Daoy (cell line): Measurements from ENCODE around the gene KLK10. TPM values are rescaled to one million over a fixed set of nuclear protein-coding genes. Genes with fewer than 3 reads are reported as not detected.
A peak's percentile ranks its signal among the peaks of the same experiment; 100 is the strongest.

Source experiments
- DNase-seq: peaks from one replicate; pipeline ENCODE4 v3.0.0-alpha.2; 2015; ENCODE audit warnings: low read depth
- total RNA-seq: library from RNA; depleted of rRNA; stranded (reverse); fragments of >200 nt; shearing (Covaris generic); gene quantifications from 2 replicates; pipeline ENCODE4 v1.2.3, GENCODE V29; 2014; rRNA removed

The KLK10 gene, protein sequence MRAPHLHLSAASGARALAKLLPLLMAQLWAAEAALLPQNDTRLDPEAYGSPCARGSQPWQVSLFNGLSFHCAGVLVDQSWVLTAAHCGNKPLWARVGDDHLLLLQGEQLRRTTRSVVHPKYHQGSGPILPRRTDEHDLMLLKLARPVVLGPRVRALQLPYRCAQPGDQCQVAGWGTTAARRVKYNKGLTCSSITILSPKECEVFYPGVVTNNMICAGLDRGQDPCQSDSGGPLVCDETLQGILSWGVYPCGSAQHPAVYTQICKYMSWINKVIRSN
- 0.63 TPM in 1 of 2 replicates, not detected in the other for total RNA-seq

DNA sequence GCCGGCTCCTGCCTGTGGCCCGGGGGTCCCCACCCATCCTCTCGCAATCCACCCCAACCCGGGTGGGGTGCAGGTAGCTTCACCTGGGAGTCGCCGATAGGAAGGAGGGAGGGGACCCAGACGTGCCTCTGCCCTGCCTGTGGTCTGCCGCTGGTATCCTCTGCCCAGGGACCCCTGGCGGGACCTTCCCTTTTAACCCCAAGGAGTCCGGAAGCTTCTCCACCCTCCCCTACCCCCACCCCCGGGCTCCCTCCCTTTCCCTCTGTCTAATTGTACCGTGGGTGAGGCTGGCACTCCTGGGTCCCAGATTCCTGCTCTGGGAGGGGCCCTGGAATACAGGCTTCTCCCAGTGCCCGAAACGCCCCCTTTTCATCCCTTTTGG is at the start of gene KLK10:
Gene KLK10, minus strand, starts transcription at position 166 of the 382 bp plus-strand sequence. CDS start 579 bp downstream, outside the sequence.
- DNase-seq = no peak

DNA sequence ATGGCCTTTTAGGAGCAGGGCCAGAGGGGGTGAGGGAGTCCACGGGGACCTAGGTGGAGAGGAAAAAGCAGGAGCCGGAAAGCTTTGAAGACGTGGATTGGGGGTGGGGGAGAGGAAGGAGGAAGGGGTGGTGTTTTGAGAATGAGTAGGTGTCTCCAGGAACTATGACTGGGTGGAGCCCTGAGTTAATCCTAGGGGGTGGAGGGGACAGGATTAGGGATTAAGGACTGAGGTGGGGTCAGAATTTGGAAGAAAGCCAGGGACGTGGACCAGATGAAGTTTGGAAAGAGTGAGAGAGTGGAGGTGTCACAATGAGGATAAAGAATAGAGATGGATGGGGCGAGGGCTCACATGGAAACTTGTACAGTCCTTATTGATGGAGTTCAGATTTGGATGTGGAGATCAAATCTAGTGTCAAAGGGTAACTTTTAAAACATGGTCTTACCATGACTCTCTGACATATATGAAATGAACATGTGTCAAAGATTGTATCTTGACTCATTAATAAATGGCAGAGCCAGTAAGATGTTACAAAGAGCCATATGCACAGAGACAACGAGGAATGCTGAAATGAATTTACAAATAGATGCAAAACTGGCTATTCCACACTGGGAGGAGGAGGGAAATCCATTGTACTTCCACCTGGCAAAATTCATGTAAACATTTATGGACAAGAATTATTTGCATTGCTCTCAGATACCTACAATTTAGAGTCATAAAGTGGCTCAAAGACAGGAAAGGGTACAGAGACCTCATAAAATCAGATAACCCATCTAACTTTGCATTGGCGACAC is 47.1 kb upstream of the KLK10 start:
- no peak for DNase-seq

DNA sequence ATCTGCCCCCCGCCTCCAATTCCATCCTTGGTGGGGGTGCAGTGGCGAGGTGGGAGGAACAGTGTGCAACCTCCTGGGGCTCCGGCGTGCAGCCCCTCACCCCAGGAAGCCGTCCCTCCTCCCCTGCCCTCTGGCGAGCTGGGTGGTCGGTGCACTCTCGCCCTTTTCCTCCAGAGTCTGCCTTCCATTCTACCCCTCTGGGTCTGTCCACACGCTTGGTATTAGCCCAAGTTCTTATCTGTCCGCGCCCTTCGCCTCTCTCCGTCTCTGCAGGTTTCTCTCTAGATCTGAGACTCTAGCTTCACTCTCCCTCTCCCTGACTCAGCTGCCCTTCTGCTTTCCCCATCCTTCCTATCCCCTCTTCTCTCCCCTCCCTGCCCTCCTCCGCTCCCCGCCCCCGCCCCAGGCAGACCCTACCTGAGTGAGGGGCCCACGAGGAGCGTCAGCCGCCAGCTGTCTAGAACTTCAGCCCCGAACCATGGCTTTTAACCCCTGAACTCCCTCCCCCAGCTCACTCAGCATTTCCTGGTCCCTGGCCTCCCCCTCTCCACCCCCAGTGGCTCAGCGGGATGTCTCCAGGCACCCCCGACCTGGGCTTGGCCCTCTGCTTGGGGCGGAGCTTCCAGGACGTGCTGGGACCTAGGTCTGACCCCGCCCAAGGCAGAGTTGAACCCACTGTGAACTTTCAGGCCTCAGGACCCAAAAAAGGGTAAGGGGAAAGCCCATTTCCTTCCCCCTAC is 45.9 kb upstream of the KLK10 start:
- DNase-seq = no peak

DNA sequence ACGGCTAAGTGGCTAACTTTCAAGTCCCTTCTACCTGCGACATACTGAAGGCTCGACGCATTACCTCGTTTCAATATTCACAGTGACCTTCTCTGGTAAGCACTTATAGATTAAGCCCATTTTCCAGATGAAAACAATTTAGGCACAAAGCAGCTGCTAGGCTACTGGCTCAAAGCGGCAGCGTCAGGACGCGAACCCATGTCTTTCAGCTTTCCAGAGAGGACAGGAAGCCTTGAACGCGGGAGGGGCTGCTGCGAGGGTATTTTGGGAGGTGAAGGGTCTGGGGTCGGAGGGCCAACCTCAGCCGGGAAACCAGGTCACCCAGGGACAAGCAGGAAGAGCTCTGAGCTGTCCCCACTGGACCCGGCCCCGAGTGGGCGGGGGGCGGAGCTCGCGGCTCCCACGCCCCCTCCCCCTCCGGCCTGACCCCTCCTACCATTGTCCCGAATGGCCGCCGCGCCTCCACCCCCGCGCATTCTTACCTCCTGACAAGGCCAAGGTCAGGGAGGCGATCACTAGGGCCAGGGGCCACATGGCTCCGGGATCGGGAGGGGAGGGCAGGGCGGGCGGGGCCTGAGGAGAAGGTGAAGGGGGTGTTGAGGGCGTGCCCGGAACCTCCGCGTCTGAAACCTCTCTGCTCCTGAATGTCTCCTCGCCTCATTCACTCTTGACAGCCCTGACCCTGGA is 45.2 kb upstream of the KLK10 start, which contains the start of gene KLK13:
Gene KLK13, minus strand, starts transcription at position 559 of the 687 bp plus-strand sequence. Its CDS starts 25 bp downstream, at position 534.
- DNase-seq = peak; percentile 71

DNA sequence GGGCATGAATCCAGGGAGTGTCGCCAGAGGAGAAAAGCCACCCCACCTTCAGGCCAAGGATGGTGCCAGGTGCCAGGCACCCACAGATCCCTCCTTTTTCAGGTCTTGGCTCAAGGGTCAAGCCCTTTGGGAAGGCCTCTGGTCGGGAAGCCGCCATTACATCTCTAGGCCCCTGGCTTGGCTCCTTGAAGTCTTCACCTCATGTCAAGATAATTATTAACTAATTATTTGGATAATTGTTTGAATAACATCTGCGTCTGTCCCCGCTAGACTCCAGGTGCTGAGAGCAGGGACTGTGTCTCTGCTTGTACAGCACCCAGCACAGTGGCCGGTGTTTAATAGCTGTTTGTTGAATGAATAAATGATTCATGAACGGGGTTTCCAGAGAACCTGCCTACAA is 44.2 kb upstream of the KLK10 start:
- no peak for DNase-seq

DNA sequence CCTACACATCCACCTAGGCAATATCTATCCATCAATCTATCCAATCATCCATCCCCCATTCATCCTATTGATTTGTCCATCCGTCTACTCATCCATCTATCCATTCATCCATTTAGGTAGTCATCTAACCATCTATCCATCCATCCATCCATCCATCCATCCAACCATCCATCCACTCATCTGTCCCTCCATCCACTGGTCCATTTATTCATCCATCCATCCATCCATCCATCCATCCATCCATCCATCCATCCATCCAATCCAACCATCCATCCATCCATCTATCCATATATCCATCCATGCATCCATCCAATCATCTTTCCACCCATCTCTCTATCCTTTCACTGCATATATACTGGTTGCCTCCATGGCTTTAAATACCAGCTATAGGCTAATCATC is 41.5 kb upstream of the KLK10 start:
- DNase-seq = no peak

DNA sequence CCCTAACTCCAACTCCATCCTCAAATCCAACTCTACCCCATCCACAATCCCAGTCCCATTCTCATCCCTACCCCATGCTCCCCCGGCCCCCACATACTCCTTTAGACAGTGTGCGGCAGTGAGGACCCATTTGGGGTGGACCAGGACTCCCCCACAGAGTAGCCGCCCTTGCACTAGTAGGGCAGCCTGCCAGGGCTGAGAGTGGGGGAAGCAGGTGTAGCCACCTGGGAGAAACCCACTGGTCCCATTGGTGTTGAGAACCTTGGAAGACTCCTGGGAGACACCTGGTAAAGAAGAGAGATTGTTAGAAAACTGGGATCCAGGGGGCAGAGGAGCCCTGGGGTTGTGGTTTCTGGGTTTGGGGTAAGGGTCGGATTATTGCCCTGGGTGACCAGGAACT is 40.8 kb upstream of the KLK10 start:
- no peak for DNase-seq

DNA sequence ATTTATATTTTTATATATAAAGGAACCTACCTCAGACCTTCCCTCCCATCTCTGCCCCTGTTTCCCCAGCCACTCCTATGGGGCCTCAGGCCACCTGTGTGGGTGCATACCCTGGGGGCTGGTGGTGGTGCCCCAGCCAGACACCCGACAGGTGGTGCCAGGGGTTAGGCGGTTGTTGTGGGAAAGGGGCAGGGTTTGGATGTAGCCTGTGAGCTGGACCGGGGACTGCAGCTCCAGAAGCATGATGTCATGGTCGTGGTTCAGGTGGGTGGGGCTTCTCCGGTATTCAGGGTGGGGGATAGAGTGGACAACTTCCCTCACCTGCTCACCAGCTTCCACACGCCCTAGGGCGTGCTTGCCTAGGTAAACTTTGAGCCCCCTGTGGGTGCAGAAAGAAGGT is 40.2 kb upstream of the KLK10 start:
- DNase-seq = no peak

DNA sequence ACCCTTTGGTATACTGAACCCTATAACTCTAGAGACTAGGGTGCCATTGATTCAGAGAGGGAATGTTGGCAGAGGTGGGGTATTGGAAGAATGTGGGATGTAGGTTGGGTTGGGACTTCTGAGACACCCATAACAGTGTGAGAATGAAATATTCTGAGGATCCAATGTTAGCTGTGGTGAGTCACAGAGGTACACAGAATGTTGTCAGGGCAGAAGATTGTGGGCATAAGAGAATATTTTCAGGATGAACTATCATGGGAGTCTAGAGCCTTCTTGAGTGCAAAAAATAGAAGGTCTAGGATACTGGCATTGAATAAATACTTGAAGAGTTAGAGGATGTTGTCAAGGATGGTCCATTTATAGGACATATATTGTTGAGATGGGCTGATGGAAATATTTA is 36.4 kb upstream of the KLK10 start:
- DNase-seq = no peak

DNA sequence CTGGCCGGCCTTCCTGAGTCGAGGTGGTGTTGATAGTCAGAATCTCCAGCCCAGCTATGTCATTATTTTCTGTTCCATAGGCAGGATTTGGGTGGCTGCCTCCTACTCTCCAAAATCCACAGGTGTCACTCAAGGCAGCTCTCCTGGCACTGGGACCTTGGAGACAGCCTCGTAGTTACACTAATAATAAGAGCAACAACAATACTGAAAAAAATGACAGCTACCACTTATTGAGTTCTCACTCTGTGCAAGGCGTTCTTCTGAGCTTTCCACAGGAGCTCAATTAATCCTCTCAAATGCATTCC is 27.5 kb upstream of the KLK10 start:
- DNase-seq = no peak

DNA sequence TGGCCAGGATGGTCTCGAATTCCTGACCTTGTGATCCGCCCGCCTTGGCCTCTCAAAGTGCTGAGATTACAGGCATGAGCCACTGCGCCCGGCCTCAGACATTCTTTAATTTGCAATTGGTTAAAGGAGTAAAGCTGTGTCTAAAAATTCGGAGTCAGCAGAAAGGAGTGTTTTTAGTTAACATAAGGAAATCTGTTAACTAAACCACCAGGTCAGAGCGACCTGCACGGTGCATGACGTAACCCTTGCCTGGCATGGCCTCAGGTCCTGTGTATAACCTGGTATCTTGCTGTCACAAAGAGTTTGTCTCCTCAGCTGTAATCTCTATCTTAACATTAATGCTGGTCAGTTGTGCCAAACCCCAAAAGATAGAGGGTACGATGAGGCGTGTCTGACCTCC is 24.8 kb upstream of the KLK10 start:
- DNase-seq = no peak

DNA sequence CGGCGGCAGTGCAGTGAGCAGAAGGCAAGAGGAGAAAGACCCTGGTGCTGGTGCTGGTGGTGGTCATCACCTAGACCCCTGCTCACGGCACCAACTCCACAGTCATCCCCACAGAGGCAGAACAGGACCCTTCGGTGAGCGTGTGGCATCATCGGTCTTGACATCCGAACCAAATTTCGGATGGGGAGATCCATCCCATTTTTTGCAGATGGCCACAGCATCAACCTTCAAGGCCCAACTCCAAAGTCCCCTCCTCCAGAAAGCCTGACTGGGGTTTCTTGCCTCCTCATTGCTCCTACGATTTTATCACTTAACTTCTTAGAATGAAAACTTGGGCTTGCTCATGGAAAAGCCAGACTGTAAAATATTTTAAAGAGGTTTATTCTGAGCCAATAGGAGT is 24.0 kb upstream of the KLK10 start:
- no peak for DNase-seq

DNA sequence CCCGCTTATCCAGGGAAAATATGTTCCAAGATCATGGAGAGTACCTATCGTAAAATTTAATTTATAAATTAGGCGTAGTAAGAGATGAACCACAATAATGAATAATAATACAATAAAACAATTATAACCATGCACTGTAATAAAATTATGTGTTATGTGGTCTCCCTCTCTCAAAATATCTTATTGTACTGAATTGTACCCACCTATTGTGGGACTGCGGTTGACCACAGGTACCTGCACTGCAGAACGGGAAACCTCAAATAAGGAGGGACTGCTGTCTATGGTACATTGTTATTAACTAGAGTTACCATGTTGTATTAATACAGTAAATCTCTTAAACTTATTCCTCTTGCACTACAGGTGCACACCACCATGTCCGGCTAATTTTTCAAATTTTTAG is 20.6 kb upstream of the KLK10 start:
- DNase-seq = no peak

DNA sequence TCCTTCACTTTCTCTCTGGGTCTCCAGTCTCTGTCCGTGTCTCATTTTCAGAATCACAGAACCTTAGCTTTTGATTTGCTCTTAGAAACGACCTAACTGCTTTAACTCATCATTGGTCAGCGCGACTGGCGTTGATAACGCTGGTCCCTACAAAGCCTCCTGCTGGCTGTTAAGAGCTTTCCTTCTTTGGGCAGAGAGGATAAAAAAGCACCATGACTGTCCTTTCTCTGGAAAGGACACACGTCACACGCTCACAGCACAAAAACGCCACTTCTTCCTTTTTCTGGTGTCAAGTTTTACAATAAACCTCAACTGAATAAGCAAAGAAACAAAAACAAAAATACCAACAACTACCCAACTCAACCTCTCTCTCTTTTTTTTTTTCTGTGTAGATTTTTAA is 17.0 kb upstream of the KLK10 start:
- peak; percentile 25 for DNase-seq

DNA sequence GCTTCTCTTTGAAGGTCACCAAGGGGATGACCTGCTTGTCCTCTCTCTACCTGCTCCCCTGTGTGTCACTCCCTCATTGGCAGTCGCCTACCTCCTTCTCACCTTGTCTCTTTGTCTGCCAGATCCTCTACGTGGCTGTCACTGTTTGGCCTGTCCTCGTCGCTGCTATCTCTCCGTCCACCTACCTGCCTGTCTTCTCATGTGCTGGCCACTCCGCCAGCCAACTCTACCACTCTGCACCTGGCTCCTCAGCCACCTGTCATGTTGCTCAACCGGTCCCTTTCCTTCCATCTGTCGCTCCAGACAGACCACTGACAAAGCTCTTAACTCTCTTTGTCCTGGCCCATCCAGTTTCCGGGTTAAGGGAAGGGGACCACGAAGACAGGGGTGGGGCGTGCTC is 15.2 kb upstream of the KLK10 start, which contains the start of gene KLK12:
Gene KLK12, minus strand, starts transcription at position 299 of the 400 bp plus-strand sequence. CDS start 381 bp downstream, outside the sequence.
- DNase-seq = no peak

DNA sequence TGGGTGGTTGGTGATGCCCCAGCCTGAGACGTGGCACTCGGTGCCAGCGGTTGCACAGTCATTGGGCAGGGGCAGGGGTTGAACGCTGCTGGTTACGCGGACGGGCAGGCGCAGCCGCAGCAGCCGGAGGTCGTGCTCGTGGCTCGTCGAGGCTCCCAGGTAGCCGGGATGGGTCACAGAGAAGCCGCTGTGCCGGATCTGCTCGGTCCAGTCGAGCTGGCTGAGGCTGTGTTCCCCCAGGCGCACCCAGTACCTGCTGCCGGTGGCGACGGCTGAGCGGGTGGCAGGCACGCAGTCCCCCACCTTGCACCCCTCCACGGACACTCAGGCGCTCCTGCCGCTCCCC is 12.3 kb upstream of the KLK10 start:
- no peak for DNase-seq

DNA sequence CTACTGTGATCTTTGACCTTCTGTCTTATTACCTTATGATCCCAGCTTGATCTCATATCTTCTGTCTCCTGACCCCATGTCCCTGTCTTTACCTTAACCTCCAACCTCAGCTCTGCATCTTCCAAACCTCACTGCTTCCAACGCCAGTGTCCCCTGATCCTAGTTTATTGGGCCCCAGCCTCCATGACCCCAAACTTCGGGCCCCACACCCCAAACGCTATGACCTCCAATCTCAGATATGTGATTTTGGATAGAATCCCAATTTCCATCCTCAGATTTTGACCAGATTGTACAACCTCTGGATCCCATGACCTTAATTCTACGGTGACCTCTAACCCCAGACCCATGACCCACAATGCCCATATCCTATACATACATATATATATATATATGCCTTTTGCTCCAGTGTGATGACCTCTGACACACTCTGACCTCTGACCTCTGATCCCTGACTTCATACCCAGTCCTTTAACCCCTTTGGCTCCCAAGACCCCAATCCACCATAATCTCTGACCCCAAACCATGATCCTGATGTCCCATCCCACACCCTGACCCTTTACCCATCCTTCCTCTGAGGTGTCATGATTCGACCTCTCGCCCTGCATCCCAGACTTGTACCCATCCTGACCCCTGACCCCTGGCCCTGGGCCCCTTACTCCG is 11.8 kb upstream of the KLK10 start:
- DNase-seq = no peak

DNA sequence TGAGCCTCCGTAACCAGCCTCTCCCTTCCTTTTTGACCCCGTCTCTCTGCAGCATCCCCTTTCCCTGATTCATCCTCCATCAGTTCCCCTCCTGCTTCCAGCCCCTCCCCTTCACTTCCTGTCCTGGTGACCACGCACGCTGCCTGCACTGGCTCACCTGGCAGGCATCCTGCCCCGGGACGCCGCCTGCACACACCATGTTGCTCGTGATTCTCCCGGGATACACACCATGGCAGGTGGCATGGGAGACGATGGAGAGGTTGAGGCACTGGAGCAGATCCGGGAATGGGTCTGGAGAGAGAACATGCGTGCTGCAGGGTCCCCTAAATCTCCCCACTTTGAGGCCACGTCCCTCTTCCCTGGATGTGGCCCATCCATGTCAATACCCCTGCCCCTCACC is 11.1 kb upstream of the KLK10 start:
- peak; percentile 21 for DNase-seq

DNA sequence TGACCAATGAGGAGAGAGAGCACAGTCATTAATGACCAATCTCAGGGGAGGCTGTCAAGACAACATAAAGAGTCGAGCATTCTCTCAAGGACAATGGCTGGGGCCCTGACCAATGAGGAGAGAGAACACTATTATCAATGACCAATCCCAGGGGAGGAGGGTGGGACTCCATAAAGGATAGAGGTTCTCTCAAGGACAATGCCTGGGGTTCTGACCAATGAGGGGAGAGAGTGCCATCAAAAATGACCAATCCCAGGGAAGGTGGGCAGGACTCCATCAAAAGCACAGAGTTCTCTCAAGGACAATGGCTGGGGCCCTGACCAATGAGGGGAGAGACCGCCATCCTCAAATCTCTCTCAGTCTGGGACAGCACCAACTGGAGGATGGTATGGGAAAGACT is 10.2 kb upstream of the KLK10 start:
- peak; percentile 20 for DNase-seq

DNA sequence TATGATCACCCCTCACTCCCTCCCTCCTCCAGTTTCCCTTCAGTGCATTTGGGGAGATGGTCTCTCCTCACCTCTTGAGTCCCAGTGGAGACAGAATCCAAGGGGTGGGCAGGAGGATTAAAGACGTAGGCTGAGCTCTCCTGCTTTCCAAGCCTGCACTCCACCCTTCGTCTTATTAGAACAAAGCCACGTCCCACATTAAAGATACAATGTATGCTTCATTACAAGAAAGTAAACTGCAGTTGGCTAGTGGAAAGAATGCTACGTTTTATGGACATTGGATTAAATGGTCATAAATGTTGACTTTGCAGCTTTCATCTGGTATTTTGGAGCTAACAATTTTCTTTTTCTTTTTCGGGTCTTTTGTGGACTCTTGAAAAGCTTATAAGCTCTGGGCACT is 8.4 kb upstream of the KLK10 start:
- no peak for DNase-seq

DNA sequence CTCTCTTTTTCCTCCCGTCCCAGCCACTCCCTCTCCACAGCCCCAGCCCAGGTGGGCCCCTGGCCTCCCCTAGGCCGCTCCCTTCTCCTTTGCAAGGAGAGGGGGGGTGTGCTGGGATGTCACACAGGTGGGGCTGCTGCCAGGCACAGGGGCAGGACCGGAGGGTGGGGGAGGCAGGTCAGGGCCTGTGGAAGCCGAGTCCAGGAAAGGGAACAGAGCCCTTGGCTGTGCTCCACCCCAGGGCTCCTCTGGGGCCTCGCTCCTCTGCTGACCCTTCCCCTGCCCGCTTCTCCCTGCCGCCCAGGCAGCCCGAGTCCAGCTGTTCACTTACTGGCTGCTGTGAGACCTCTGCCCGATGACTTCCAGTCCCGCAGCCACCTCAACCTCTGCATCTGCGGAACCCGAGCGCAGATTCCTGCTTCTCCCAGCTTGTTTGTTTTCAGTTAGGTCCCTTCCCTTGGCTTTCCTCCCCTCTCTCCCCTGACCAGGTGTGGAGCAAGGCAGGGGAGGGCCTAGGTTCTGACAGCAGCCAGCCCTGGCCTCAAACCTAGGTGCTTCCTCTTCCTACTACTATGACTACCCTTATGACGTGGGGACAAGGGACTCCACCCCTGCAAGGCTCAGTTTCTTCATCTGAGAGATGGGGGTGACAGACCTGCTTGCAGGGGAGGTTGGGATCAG is 7.8 kb upstream of the KLK10 start:
- no peak for DNase-seq
